Cardiac muscle cell (in vitro differentiated cells and primary cell): ENCODE data around the gene CCDC85C. TPM values are rescaled to one million over a fixed set of nuclear protein-coding genes. Genes with fewer than 3 reads are reported as not detected.
A peak's percentile ranks its signal among the peaks of the same experiment; 100 is the strongest.

ENCODE experiments used
- DNase-seq, 2 donors: peaks; one replicate each; pipeline versions ENCODE4 v3.0.0 to v3.0.0-alpha.2; 2010 to 2017; ENCODE audit warnings: low read depth in 1 of 2, low spot score in 1 of 2
- H3K27ac ChIP-seq: fragments of 200-600 bp; sonication (generic); 2 replicates; pipeline ENCODE4 v1.5.1; 2016
- H3K27me3 ChIP-seq: fragments of 200-600 bp; sonication (generic); 2 replicates; pipeline ENCODE4 v1.6.0; 2016; ENCODE audit warnings: control low read depth
- H3K36me3 ChIP-seq: fragments of 200-600 bp; sonication (generic); 2 replicates; pipeline ENCODE4 v1.5.1; 2016; ENCODE audit warnings: control low read depth
- H3K4me1 ChIP-seq: fragments of 200-600 bp; sonication (generic); 2 replicates; pipeline ENCODE4 v1.8.1; 2017; ENCODE audit warnings: low read depth, mild to moderate bottlenecking, mixed run types
- H3K4me3 ChIP-seq: fragments of 200-600 bp; sonication (generic); 2 replicates; pipeline ENCODE4 v1.5.1; 2016; ENCODE audit warnings: mild to moderate bottlenecking
- H3K9me3 ChIP-seq: fragments of 200-600 bp; sonication (generic); 2 replicates; pipeline ENCODE4 v1.5.1; 2017; ENCODE audit warnings: low read depth, mild to moderate bottlenecking, control low read depth
- CTCF ChIP-seq: IDR thresholded peaks from 2 replicates; pipeline ENCODE4 v1.5.1; 2012; ENCODE audit warnings: low read depth, mild to moderate bottlenecking, low read length
- polyA plus RNA-seq: library from polyadenylated mRNA; unstranded; fragments of >200 nt; fragmentation: Nextera tagmentation; extraction: Ambion mirVana; gene quantifications from 2 replicates; pipeline ENCODE4 v1.2.1, GENCODE V29; 2016
- total RNA-seq: library from RNA; depleted of rRNA; stranded (reverse); fragments of >200 nt; gene quantifications from 2 replicates; pipeline ENCODE4 v1.2.3, GENCODE V29; 2016

The CCDC85C gene
- total and polyA plus RNA-seq, 2 experiments from 2014 or later: 39.6 to 45.7 TPM

DNA sequence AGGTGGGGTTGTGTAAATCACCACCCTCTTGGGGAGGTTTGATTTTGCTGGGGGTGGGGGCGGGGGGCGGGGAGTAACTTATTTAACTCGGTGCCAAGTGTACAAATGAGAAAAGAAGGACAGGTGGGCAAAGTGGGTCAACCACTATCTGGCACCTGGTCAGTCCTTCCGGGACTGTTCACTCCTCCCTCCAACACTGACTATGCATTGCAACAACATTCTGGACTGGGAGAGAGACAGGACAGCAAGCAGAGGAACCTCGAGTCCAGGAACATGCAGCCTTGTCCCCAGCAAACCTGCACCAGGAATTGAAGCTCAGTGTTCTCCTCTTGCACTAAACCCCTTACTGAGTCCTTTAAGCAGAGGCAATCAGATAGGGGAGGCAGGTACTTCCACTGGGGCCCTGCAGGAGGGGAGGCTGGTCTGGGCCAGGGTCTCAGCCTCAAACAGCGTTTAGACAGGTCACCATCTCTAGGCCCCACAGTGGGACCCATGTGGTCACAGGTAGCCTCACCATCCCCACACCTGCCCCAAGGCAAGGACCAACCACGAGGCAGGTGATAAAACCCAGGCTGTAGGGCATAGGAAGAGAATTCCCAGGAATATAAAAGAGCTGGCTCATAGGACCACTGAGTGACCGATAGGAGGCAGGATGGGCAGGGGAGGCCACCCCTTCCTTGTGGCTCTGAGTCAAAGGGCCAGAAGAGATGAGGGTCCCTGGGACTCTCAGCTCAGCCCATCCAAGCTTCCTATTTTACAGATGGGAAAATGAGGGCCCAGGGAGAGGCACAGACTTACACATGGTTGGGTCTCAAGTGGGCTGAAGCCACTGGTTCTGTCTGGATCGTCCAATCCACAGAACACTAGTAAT is 9.8 kb downstream of the CCDC85C start:
- Histone ChIP-seq H3K4me3 (no peak overlapping the region), H3K36me3 (no peaks in the 10 kb centered on the region), H3K27me3 (no peaks in the 10 kb centered on the region), H3K9me3 (no peaks in the 10 kb centered on the region), H3K27ac (no peak overlapping the region), H3K4me1 (peaks cover 37% of the 10 kb centered on the region)
- TF ChIP-seq CTCF: no peak
- DNase-seq: no peak

DNA sequence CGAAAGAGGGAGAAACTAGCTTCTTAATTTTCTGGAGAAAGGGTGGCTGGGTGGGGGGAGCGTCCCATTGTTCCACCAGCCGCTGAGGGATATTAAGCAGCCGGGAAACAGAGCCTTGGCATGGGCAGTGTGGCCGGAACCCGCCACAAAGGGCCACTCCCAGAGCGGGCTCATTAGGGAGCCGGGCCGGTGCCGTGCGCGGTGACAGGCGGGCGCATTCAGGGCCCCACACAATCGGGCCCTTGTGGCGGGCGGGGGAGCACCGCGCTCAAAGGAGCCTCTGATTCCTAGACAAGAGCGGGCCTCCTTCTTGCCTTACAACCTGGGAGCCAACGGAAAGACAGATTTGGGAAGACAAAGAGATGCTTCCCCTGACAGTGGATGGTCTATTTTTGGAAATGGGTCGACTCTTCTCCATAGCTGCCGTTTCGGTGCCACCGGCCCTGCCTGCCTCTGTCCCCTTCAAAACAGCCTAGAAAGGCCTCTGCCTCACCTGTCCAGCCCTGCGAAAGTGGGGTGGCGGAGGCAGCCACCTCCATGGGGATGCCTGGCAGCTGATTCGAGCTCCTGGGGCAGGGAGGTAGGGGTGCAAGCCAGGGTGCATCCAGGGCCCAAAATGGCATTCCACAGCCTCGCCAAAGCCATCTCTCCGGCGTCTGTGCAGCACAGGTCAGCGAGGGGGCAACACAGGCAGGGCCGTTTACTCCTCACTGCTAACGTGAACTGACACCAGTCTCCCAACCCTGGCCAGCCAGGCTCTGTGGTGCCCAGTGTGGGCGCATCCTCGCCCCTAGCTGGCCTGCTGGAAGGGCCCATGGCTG is 10.9 kb downstream of the CCDC85C start:
- Histone ChIP-seq H3K4me1 (peaks cover 38% of the 10 kb centered on the region), H3K36me3 (no peaks in the 10 kb centered on the region)
- DNase-seq: no peak

DNA sequence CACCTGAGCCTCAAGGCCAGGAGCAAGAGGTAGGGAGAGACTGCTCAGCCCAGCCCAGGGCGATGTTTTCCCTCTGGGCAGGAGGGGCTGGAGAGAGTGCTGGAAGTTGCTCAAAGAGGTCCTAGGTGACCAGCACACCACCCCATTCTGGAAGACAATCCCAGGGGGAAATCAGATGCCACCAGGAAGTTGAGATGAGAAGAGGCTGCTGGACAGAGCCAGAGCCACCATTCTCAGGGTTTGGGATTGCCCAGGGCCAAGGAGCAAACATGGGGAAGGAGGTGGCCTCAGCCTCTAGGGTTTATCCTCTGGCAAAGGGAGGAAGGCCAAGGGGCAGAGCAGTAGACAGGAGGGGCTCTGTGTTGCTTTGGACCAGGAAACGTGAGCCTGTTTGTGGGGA is 11.6 kb downstream of the CCDC85C start:
- no peak for TF ChIP-seq CTCF
- H3K27me3 ChIP-seq: no peaks in the 10 kb centered on the region
- DNase-seq: no peak
- H3K4me3 ChIP-seq: no peak overlapping the region
- peaks cover 39% of the 10 kb centered on the region for H3K4me1 ChIP-seq
- no peaks in the 10 kb centered on the region for H3K9me3 ChIP-seq
- H3K27ac ChIP-seq: no peak overlapping the region
- no peaks in the 10 kb centered on the region for H3K36me3 ChIP-seq

More for the DNA sequence above, 10.9 kb downstream of the CCDC85C start:
- Histone ChIP-seq H3K27ac (no peak overlapping the region), H3K9me3 (no peaks in the 10 kb centered on the region), H3K4me3 (no peak overlapping the region), H3K27me3 (no peaks in the 10 kb centered on the region)
- TF ChIP-seq CTCF: no peak

- Histone ChIP-seq H3K9me3 (no peaks in the 10 kb centered on the region), H3K36me3 (no peaks in the 10 kb centered on the region), H3K27me3 (no peaks in the 10 kb centered on the region), H3K4me1 (peaks cover 36% of the 10 kb centered on the region), H3K4me3 (no peak overlapping the region), H3K27ac (peak overlapping the region; percentile 53)
- TF ChIP-seq CTCF: no peak
- DNase-seq: peak in 1 of 2 donors; percentile 43
Observed at GRCh38 chr14:99590746-99591555, 13.1 kb downstream of the CCDC85C start.
